ENCODE results near the gene ESRRG.

The ESRRG gene

GRCh38 chr1:216666441-216666840, 56.8 kb downstream of the ESRRG start:
- Histone ChIP-seq H3K27ac (ENCODE audit: low read depth, low read length) (no peak overlapping the region), H3K9ac (ENCODE audit: low read depth, low read length) (no peak overlapping the region), H3K9me3 (ENCODE audit: control insufficient read depth, insufficient read depth, low read length) (no peaks in the 10 kb centered on the region), H3K27me3 (ENCODE audit: control insufficient read depth, insufficient read depth, low read length) (no peaks in the 10 kb centered on the region), H3K4me3 (ENCODE audit: low read depth, low read length) (no peak overlapping the region), H3K4me1 (ENCODE audit: control insufficient read depth, insufficient read depth, low read length) (no peaks in the 10 kb centered on the region), H3K36me3 (ENCODE audit: control insufficient read depth, insufficient read depth, low read length) (no peaks in the 10 kb centered on the region)

- Histone ChIP-seq H3K36me3 (ENCODE audit: control insufficient read depth, insufficient read depth, low read length) (no peaks in the 10 kb centered on the region), H3K27me3 (ENCODE audit: control insufficient read depth, insufficient read depth, low read length) (no peaks in the 10 kb centered on the region), H3K9ac (ENCODE audit: low read depth, low read length) (no peak overlapping the region), H3K9me3 (ENCODE audit: control insufficient read depth, insufficient read depth, low read length) (no peaks in the 10 kb centered on the region), H3K27ac (ENCODE audit: low read depth, low read length) (no peak overlapping the region), H3K4me1 (ENCODE audit: control insufficient read depth, insufficient read depth, low read length) (no peaks in the 10 kb centered on the region), H3K4me3 (ENCODE audit: low read depth, low read length) (no peak overlapping the region)
Observed at GRCh38 chr1:216665856-216666255, 57.4 kb downstream of the ESRRG start.

GRCh38 chr1:216665406-216665805, 57.8 kb downstream of the ESRRG start:
- H3K27me3 ChIP-seq (ENCODE audit: control insufficient read depth, insufficient read depth, low read length): no peaks in the 10 kb centered on the region
- H3K27ac ChIP-seq (ENCODE audit: low read depth, low read length): no peak overlapping the region
- no peaks in the 10 kb centered on the region for H3K4me1 ChIP-seq (ENCODE audit: control insufficient read depth, insufficient read depth, low read length)
- H3K36me3 ChIP-seq (ENCODE audit: control insufficient read depth, insufficient read depth, low read length): no peaks in the 10 kb centered on the region
- H3K4me3 ChIP-seq (ENCODE audit: low read depth, low read length): no peak overlapping the region
- H3K9ac ChIP-seq (ENCODE audit: low read depth, low read length): no peak overlapping the region
- H3K9me3 ChIP-seq (ENCODE audit: control insufficient read depth, insufficient read depth, low read length): no peaks in the 10 kb centered on the region

GRCh38 chr1:216662681-216663080, 60.5 kb downstream of the ESRRG start:
- Histone ChIP-seq H3K36me3 (ENCODE audit: control insufficient read depth, insufficient read depth, low read length) (no peaks in the 10 kb centered on the region), H3K27ac (ENCODE audit: low read depth, low read length) (no peak overlapping the region), H3K4me1 (ENCODE audit: control insufficient read depth, insufficient read depth, low read length) (no peaks in the 10 kb centered on the region), H3K9ac (ENCODE audit: low read depth, low read length) (no peak overlapping the region), H3K9me3 (ENCODE audit: control insufficient read depth, insufficient read depth, low read length) (no peaks in the 10 kb centered on the region), H3K27me3 (ENCODE audit: control insufficient read depth, insufficient read depth, low read length) (no peaks in the 10 kb centered on the region), H3K4me3 (ENCODE audit: low read depth, low read length) (no peak overlapping the region)

GRCh38 chr1:216660561-216660960, 62.7 kb downstream of the ESRRG start:
- Histone ChIP-seq H3K9ac (ENCODE audit: low read depth, low read length) (no peak overlapping the region), H3K27ac (ENCODE audit: low read depth, low read length) (no peak overlapping the region), H3K27me3 (ENCODE audit: control insufficient read depth, insufficient read depth, low read length) (no peaks in the 10 kb centered on the region), H3K9me3 (ENCODE audit: control insufficient read depth, insufficient read depth, low read length) (no peaks in the 10 kb centered on the region), H3K36me3 (ENCODE audit: control insufficient read depth, insufficient read depth, low read length) (no peaks in the 10 kb centered on the region), H3K4me3 (ENCODE audit: low read depth, low read length) (no peak overlapping the region), H3K4me1 (ENCODE audit: control insufficient read depth, insufficient read depth, low read length) (no peaks in the 10 kb centered on the region)

- no peaks in the 10 kb centered on the region for H3K27me3 ChIP-seq (ENCODE audit: control insufficient read depth, insufficient read depth, low read length)
- H3K4me1 ChIP-seq (ENCODE audit: control insufficient read depth, insufficient read depth, low read length): peaks cover 6% of the 10 kb centered on the region; the same call in 1 of the 2 replicates
- no peaks in the 10 kb centered on the region for H3K9me3 ChIP-seq (ENCODE audit: control insufficient read depth, insufficient read depth, low read length)
- no peak overlapping the region for H3K9ac ChIP-seq (ENCODE audit: low read depth, low read length)
- H3K27ac ChIP-seq (ENCODE audit: low read depth, low read length): no peak overlapping the region
- no peaks in the 10 kb centered on the region for H3K36me3 ChIP-seq (ENCODE audit: control insufficient read depth, insufficient read depth, low read length)
- H3K4me3 ChIP-seq (ENCODE audit: low read depth, low read length): no peak overlapping the region
Observed at GRCh38 chr1:216653001-216653400, 70.2 kb downstream of the ESRRG start.

- no peaks in the 10 kb centered on the region for H3K27me3 ChIP-seq (ENCODE audit: control insufficient read depth, insufficient read depth, low read length)
Observed at GRCh38 chr1:216651826-216652418, 71.3 kb downstream of the ESRRG start.

GRCh38 chr1:216643176-216643575, 80.1 kb downstream of the ESRRG start:
- no peak overlapping the region for H3K27ac ChIP-seq (ENCODE audit: low read depth, low read length)
- no peak overlapping the region for H3K4me3 ChIP-seq (ENCODE audit: low read depth, low read length)
- no peaks in the 10 kb centered on the region for H3K9me3 ChIP-seq (ENCODE audit: control insufficient read depth, insufficient read depth, low read length)
- no peak overlapping the region for H3K9ac ChIP-seq (ENCODE audit: low read depth, low read length)
- H3K27me3 ChIP-seq (ENCODE audit: control insufficient read depth, insufficient read depth, low read length): no peaks in the 10 kb centered on the region
- H3K4me1 ChIP-seq (ENCODE audit: control insufficient read depth, insufficient read depth, low read length): no peaks in the 10 kb centered on the region
- no peaks in the 10 kb centered on the region for H3K36me3 ChIP-seq (ENCODE audit: control insufficient read depth, insufficient read depth, low read length)

More at GRCh38 chr1:216651826-216652418, 71.3 kb downstream of the ESRRG start:
- no peaks in the 10 kb centered on the region for H3K36me3 ChIP-seq (ENCODE audit: control insufficient read depth, insufficient read depth, low read length)
- H3K9me3 ChIP-seq (ENCODE audit: control insufficient read depth, insufficient read depth, low read length): no peaks in the 10 kb centered on the region
- peaks cover 6% of the 10 kb centered on the region; the same call in 1 of the 2 replicates for H3K4me1 ChIP-seq (ENCODE audit: control insufficient read depth, insufficient read depth, low read length)
- H3K9ac ChIP-seq (ENCODE audit: low read depth, low read length): no peak overlapping the region
- H3K4me3 ChIP-seq (ENCODE audit: low read depth, low read length): no peak overlapping the region
- H3K27ac ChIP-seq (ENCODE audit: low read depth, low read length): no peak overlapping the region

- Histone ChIP-seq H3K9me3 (ENCODE audit: control insufficient read depth, insufficient read depth, low read length) (no peaks in the 10 kb centered on the region), H3K36me3 (ENCODE audit: control insufficient read depth, insufficient read depth, low read length) (no peaks in the 10 kb centered on the region), H3K4me3 (ENCODE audit: low read depth, low read length) (no peak overlapping the region), H3K27ac (ENCODE audit: low read depth, low read length) (no peak overlapping the region), H3K4me1 (ENCODE audit: control insufficient read depth, insufficient read depth, low read length) (no peaks in the 10 kb centered on the region), H3K9ac (ENCODE audit: low read depth, low read length) (no peak overlapping the region), H3K27me3 (ENCODE audit: control insufficient read depth, insufficient read depth, low read length) (no peaks in the 10 kb centered on the region)
Observed at GRCh38 chr1:216641669-216642460, 81.4 kb downstream of the ESRRG start.

GRCh38 chr1:216640100-216640499, 83.1 kb downstream of the ESRRG start:
- H3K9me3 ChIP-seq (ENCODE audit: control insufficient read depth, insufficient read depth, low read length): no peaks in the 10 kb centered on the region
- no peak overlapping the region for H3K27ac ChIP-seq (ENCODE audit: low read depth, low read length)
- no peaks in the 10 kb centered on the region for H3K4me1 ChIP-seq (ENCODE audit: control insufficient read depth, insufficient read depth, low read length)
- H3K9ac ChIP-seq (ENCODE audit: low read depth, low read length): no peak overlapping the region
- H3K27me3 ChIP-seq (ENCODE audit: control insufficient read depth, insufficient read depth, low read length): no peaks in the 10 kb centered on the region
- H3K36me3 ChIP-seq (ENCODE audit: control insufficient read depth, insufficient read depth, low read length): no peaks in the 10 kb centered on the region
- no peak overlapping the region for H3K4me3 ChIP-seq (ENCODE audit: low read depth, low read length)

- no peaks in the 10 kb centered on the region for H3K27me3 ChIP-seq (ENCODE audit: control insufficient read depth, insufficient read depth, low read length)
- no peak overlapping the region for H3K27ac ChIP-seq (ENCODE audit: low read depth, low read length)
- H3K36me3 ChIP-seq (ENCODE audit: control insufficient read depth, insufficient read depth, low read length): no peaks in the 10 kb centered on the region
- H3K4me3 ChIP-seq (ENCODE audit: low read depth, low read length): no peak overlapping the region
- peaks cover 7% of the 10 kb centered on the region for H3K4me1 ChIP-seq (ENCODE audit: control insufficient read depth, insufficient read depth, low read length)
- no peak overlapping the region for H3K9ac ChIP-seq (ENCODE audit: low read depth, low read length)
- no peaks in the 10 kb centered on the region for H3K9me3 ChIP-seq (ENCODE audit: control insufficient read depth, insufficient read depth, low read length)
Observed at GRCh38 chr1:216632980-216633379, 90.2 kb downstream of the ESRRG start.
